ENCODE measurements around the gene PRKCQ. TPM values are rescaled to one million over a fixed set of nuclear protein-coding genes. Genes with fewer than 3 reads are reported as not detected.

Gene PRKCQ
- total RNA-seq, 4 donors from 2014 or later = 0.21 to 0.30 TPM; not detected in 2

GRCh38 chr10:6597478-6597877 lies 17.4 kb upstream of the PRKCQ start:
- no peak for DNase-seq (ENCODE audit: low spot score in 2 of 2)
- H3K9me3 ChIP-seq = no peaks in the 10 kb centered on the region
- no peak overlapping the region for H3K27ac ChIP-seq
- no peaks in the 10 kb centered on the region for H3K36me3 ChIP-seq
- 74 to 85% methylated on average over 5 of the region's 5 CpGs for WGBS, 2 donors
- no peak overlapping the region for H3K4me3 ChIP-seq
- H3K27me3 ChIP-seq = no peaks in the 10 kb centered on the region
- H3K4me1 ChIP-seq = no peaks in the 10 kb centered on the region
- no peak for TF ChIP-seq CTCF (IDR thresholded peaks at IDR 0.05)
- TF ChIP-seq POLR2A (IDR thresholded peaks at IDR 0.05) = no peak
- TF ChIP-seq EP300 (IDR thresholded peaks at IDR 0.05) = no peak

- 69 to 71% methylated on average over 4 of the region's 4 CpGs for WGBS, 2 donors
- Histone ChIP-seq H3K4me1 (no peaks in the 10 kb centered on the region), H3K27me3 (no peaks in the 10 kb centered on the region), H3K36me3 (no peaks in the 10 kb centered on the region), H3K4me3 (no peak overlapping the region), H3K9me3 (no peaks in the 10 kb centered on the region), H3K27ac (no peak overlapping the region)
- no peak for TF ChIP-seq EP300 (IDR thresholded peaks at IDR 0.05)
- TF ChIP-seq CTCF (IDR thresholded peaks at IDR 0.05) = no peak
- TF ChIP-seq POLR2A (IDR thresholded peaks at IDR 0.05) = no peak
- DNase-seq (ENCODE audit: low spot score in 2 of 2) = no peak
Observed at GRCh38 chr10:6595499-6595898, 15.4 kb upstream of the PRKCQ start.

- no peaks in the 10 kb centered on the region for H3K9me3 ChIP-seq
- peaks cover 0 to 1% (median 0%) of the 10 kb centered on the region in 4 donors for H3K4me1 ChIP-seq
- no peak overlapping the region for H3K27ac ChIP-seq
- H3K27me3 ChIP-seq = no peaks in the 10 kb centered on the region
- WGBS, 2 donors = 91 to 94% methylated on average over 7 of the region's 7 CpGs
- TF ChIP-seq EP300 (IDR thresholded peaks at IDR 0.05) (no peak), CTCF (IDR thresholded peaks at IDR 0.05) (no peak), POLR2A (IDR thresholded peaks at IDR 0.05) (no peak)
- H3K4me3 ChIP-seq = no peak overlapping the region
- H3K36me3 ChIP-seq = no peaks in the 10 kb centered on the region
- DNase-seq (ENCODE audit: low spot score in 2 of 2) = no peak
Observed at GRCh38 chr10:6593241-6593671, 13.2 kb upstream of the PRKCQ start.

GRCh38 chr10:6592080-6592479 lies 12.0 kb upstream of the PRKCQ start:
- no peak overlapping the region for H3K27ac ChIP-seq
- no peak for DNase-seq (ENCODE audit: low spot score in 2 of 2)
- H3K4me1 ChIP-seq = peaks cover 0 to 3% (median 0%) of the 10 kb centered on the region in 4 donors
- no peak overlapping the region for H3K4me3 ChIP-seq
- H3K27me3 ChIP-seq = no peaks in the 10 kb centered on the region
- TF ChIP-seq POLR2A (IDR thresholded peaks at IDR 0.05) = no peak
- TF ChIP-seq CTCF (IDR thresholded peaks at IDR 0.05) = no peak
- no peak for TF ChIP-seq EP300 (IDR thresholded peaks at IDR 0.05)
- no peaks in the 10 kb centered on the region for H3K36me3 ChIP-seq
- H3K9me3 ChIP-seq = no peaks in the 10 kb centered on the region

- H3K27me3 ChIP-seq = no peaks in the 10 kb centered on the region
- TF ChIP-seq POLR2A (IDR thresholded peaks at IDR 0.05) (no peak), EP300 (IDR thresholded peaks at IDR 0.05) (no peak)
- WGBS, 2 donors = 69 to 74% methylated on average over 2 of the region's 2 CpGs
- no peaks in the 10 kb centered on the region for H3K9me3 ChIP-seq
- H3K4me3 ChIP-seq = no peak overlapping the region
- no peak for DNase-seq (ENCODE audit: low spot score in 2 of 2)
- peaks cover 0 to 3% (median 0%) of the 10 kb centered on the region in 4 donors for H3K4me1 ChIP-seq
- H3K27ac ChIP-seq = no peak overlapping the region
- no peaks in the 10 kb centered on the region for H3K36me3 ChIP-seq
Observed at GRCh38 chr10:6591668-6592067, 11.6 kb upstream of the PRKCQ start.

- WGBS, 2 donors = 92 to 98% methylated on average over 4 of the region's 4 CpGs
- Histone ChIP-seq H3K36me3 (no peaks in the 10 kb centered on the region), H3K9me3 (no peaks in the 10 kb centered on the region), H3K4me1 (peaks cover 0 to 3% (median 0%) of the 10 kb centered on the region in 4 donors), H3K27me3 (no peaks in the 10 kb centered on the region), H3K4me3 (no peak overlapping the region), H3K27ac (no peak overlapping the region)
- no peak for DNase-seq (ENCODE audit: low spot score in 2 of 2)
- no peak for TF ChIP-seq EP300 (IDR thresholded peaks at IDR 0.05)
- no peak for TF ChIP-seq CTCF (IDR thresholded peaks at IDR 0.05)
- TF ChIP-seq POLR2A (IDR thresholded peaks at IDR 0.05) = no peak
Observed at GRCh38 chr10:6590100-6590499, 10.0 kb upstream of the PRKCQ start.

Data from tibial nerve (tissue), 4 donors.